T-helper 1 cell treated with Interleukin-12 subunit alpha and Interleukin-12 subunit beta and Interleukin-4 antibody, amounts not matched to agents 30 ng/mL and 1 ng/mL, for 36 hours (primary cell): ENCODE measurements around the gene SMPDL3A. TPM values are rescaled to one million over a fixed set of nuclear protein-coding genes. Genes with fewer than 3 reads are reported as not detected.
"Not testable (repeated sequence)": the region's sequence is repeated elsewhere in the genome, so short reads cannot be mapped to it uniquely, and the experiment has no call there.

ENCODE experiments used
- intact Hi-C: fragments of 100-400 bp; cut with micrococcal nuclease; formaldehyde crosslinking; loops from one replicate; pipeline ENCODE4 v1.15.1; 2024
- total RNA-seq: library from RNA; stranded (reverse); gene quantifications from 2 replicates; pipeline ENCODE4 v1.2.3, GENCODE V29; 2022

SMPDL3A gene
- 1.0 and 2.1 TPM in 2 replicates for total RNA-seq

GRCh38 chr6:122789182-122790027 lies at the start of gene SMPDL3A:
TSS of gene SMPDL3A (plus strand) at chr6:122789258. CDS start at chr6:122789347, 89 bp downstream.
- intact Hi-C loops: loop anchor here (1.0 to 2.0 kb wide), 3 partner anchors 31 to 50 kb away; no protein-coding TSS in a partner anchor

- intact Hi-C loops: no loop called here
These were observed 49.0 kb upstream of the SMPDL3A start for GRCh38 chr6:122740091-122740490.

- intact Hi-C loops: no loop called here
These were observed 48.1 kb upstream of the SMPDL3A start for GRCh38 chr6:122740936-122741335.

GRCh38 chr6:122744247-122744646 lies 44.8 kb upstream of the SMPDL3A start:
- intact Hi-C loops: loop anchor here (1.0 kb wide), 1 partner anchor 95 kb away; no protein-coding TSS in a partner anchor

- intact Hi-C loops: loop anchor here (1.0 kb wide), 1 partner anchor 94 kb away; no protein-coding TSS in a partner anchor
These were observed 44.2 kb upstream of the SMPDL3A start for GRCh38 chr6:122744856-122745255.

GRCh38 chr6:122746688-122747087 lies 42.4 kb upstream of the SMPDL3A start:
- intact Hi-C loops: no loop called here

GRCh38 chr6:122747573-122747972 lies 41.5 kb upstream of the SMPDL3A start:
- intact Hi-C loops: no loop called here

- intact Hi-C loops: not testable (repeated sequence)
These were observed 40.1 kb upstream of the SMPDL3A start for GRCh38 chr6:122748945-122749344.

- intact Hi-C loops: loop anchor here (2.0 to 10.0 kb wide), 2 partner anchors 39 to 355 kb away; partner anchors contain the start of genes HSF2 and SMPDL3A
These were observed 39.5 kb upstream of the SMPDL3A start for GRCh38 chr6:122749451-122750050.

- intact Hi-C loops: loop anchor here (1.0 to 10.0 kb wide), 3 partner anchors 8 to 357 kb away; partner anchors contain the start of genes HSF2 and SMPDL3A
These were observed 37.7 kb upstream of the SMPDL3A start for GRCh38 chr6:122751326-122751725.

- intact Hi-C loops: loop anchor here (10.0 kb wide), 1 partner anchor 358 kb away; the partner anchor contains the start of gene HSF2
These were observed 36.6 kb upstream of the SMPDL3A start for GRCh38 chr6:122752459-122752858.

GRCh38 chr6:122753000-122753687 lies 35.9 kb upstream of the SMPDL3A start:
- intact Hi-C loops: loop anchor here (10.0 kb wide), 1 partner anchor 358 kb away; the partner anchor contains the start of gene HSF2

GRCh38 chr6:122753688-122754056 lies 35.4 kb upstream of the SMPDL3A start:
- intact Hi-C loops: loop anchor here (10.0 kb wide), 1 partner anchor 359 kb away; the partner anchor contains the start of gene HSF2

- intact Hi-C loops: loop anchor here (10.0 kb wide), 1 partner anchor 359 kb away; the partner anchor contains the start of gene HSF2
These were observed 34.8 kb upstream of the SMPDL3A start for GRCh38 chr6:122754191-122754731.

- intact Hi-C loops: loop anchor here (10.0 kb wide), 1 partner anchor 361 kb away; the partner anchor contains the start of gene HSF2
These were observed 33.2 kb upstream of the SMPDL3A start for GRCh38 chr6:122755901-122756300.

GRCh38 chr6:122758927-122759334 lies 30.1 kb upstream of the SMPDL3A start:
- intact Hi-C loops: loop anchor here (1.0 to 10.0 kb wide), 3 partner anchors 8 to 364 kb away; partner anchors contain the start of gene HSF2

- intact Hi-C loops: no loop called here
These were observed 28.7 kb upstream of the SMPDL3A start for GRCh38 chr6:122760330-122760729.

GRCh38 chr6:122766256-122766655 lies 22.8 kb upstream of the SMPDL3A start:
- intact Hi-C loops: no loop called here

- intact Hi-C loops: no loop called here
These were observed 18.0 kb upstream of the SMPDL3A start for GRCh38 chr6:122770835-122771601.
